ENCODE data around the gene GSTO2.

Gene GSTO2

GRCh38 chr10:104307576-104308438, 38.8 kb downstream of the GSTO2 start:
- DNase-seq (ENCODE audit: low spot score): no peak
- no peak for FAIRE-seq

GRCh38 chr10:104308439-104308903, 39.5 kb downstream of the GSTO2 start:
- FAIRE-seq: no peak

GRCh38 chr10:104309980-104310978, 41.3 kb downstream of the GSTO2 start:
- FAIRE-seq: no peak
- no peak for DNase-seq (ENCODE audit: low spot score)

More at GRCh38 chr10:104308439-104308903, 39.5 kb downstream of the GSTO2 start:
- DNase-seq (ENCODE audit: low spot score): no peak

- DNase-seq (ENCODE audit: low spot score) (no peak), FAIRE-seq (no peak)
These were observed 42.3 kb downstream of the GSTO2 start for GRCh38 chr10:104311184-104311720.

GRCh38 chr10:104314591-104315485, 45.9 kb downstream of the GSTO2 start:
- no peak for FAIRE-seq
- DNase-seq (ENCODE audit: low spot score): no peak

GRCh38 chr10:104315486-104315921, 46.5 kb downstream of the GSTO2 start:
- FAIRE-seq (no peak), DNase-seq (ENCODE audit: low spot score) (no peak)

GRCh38 chr10:104316321-104317099, 47.5 kb downstream of the GSTO2 start:
- DNase-seq (ENCODE audit: low spot score): no peak
- no peak for FAIRE-seq

GRCh38 chr10:104317269-104317710, 48.3 kb downstream of the GSTO2 start:
- no peak for DNase-seq (ENCODE audit: low spot score)
- no peak for FAIRE-seq

- no peak for FAIRE-seq
- no peak for DNase-seq (ENCODE audit: low spot score)
These were observed 48.8 kb downstream of the GSTO2 start for GRCh38 chr10:104317726-104318299.

- DNase-seq (ENCODE audit: low spot score): no peak
- FAIRE-seq: no peak
These were observed 49.3 kb downstream of the GSTO2 start for GRCh38 chr10:104318326-104318725.

- no peak for DNase-seq (ENCODE audit: low spot score)
- FAIRE-seq: no peak
These were observed 50.1 kb downstream of the GSTO2 start for GRCh38 chr10:104318810-104319741.

- no peak for FAIRE-seq
- no peak for DNase-seq (ENCODE audit: low spot score)
These were observed 52.2 kb downstream of the GSTO2 start for GRCh38 chr10:104321226-104321625.

GRCh38 chr10:104321725-104322415, 52.9 kb downstream of the GSTO2 start:
- FAIRE-seq: peak; percentile 40

GRCh38 chr10:104322416-104322782, 53.4 kb downstream of the GSTO2 start:
- no peak for FAIRE-seq
- DNase-seq (ENCODE audit: low spot score): no peak

More at GRCh38 chr10:104321725-104322415, 52.9 kb downstream of the GSTO2 start:
- no peak for DNase-seq (ENCODE audit: low spot score)

GRCh38 chr10:104323085-104323484, 54.1 kb downstream of the GSTO2 start:
- FAIRE-seq: no peak
- DNase-seq (ENCODE audit: low spot score): no peak

- FAIRE-seq (peak; percentile 40), DNase-seq (ENCODE audit: low spot score) (no peak)
These were observed 54.8 kb downstream of the GSTO2 start for GRCh38 chr10:104323760-104324201.

- FAIRE-seq: no peak
- no peak for DNase-seq (ENCODE audit: low spot score)
These were observed 55.3 kb downstream of the GSTO2 start for GRCh38 chr10:104324221-104324686.

Data from urothelium cell line (cell line).